ENCODE measurements around the gene ENTR1.

Gene ENTR1

GRCh38 chr9:136454026-136454796, 43.8 kb upstream of the ENTR1 start:
- TF ChIP-seq CTCF (IDR thresholded peaks at IDR 0.05; ENCODE audit: low read depth, low read length, missing control alignments) = no peak
- no peak for DNase-seq (ENCODE audit: low read depth)
- no peak overlapping the region for H3K4me3 ChIP-seq (ENCODE audit: low read depth, low read length)

GRCh38 chr9:136453326-136453725, 42.9 kb upstream of the ENTR1 start:
- no peak for DNase-seq (ENCODE audit: low read depth)
- H3K4me3 ChIP-seq (ENCODE audit: low read depth, low read length) = no peak overlapping the region
- no peak for TF ChIP-seq CTCF (IDR thresholded peaks at IDR 0.05; ENCODE audit: low read depth, low read length, missing control alignments)

- TF ChIP-seq CTCF (IDR thresholded peaks at IDR 0.05; ENCODE audit: low read depth, low read length, missing control alignments) = no peak
- no peak for DNase-seq (ENCODE audit: low read depth)
- H3K4me3 ChIP-seq (ENCODE audit: low read depth, low read length) = no peak overlapping the region
These were observed 40.9 kb upstream of the ENTR1 start for GRCh38 chr9:136451221-136451877.

GRCh38 chr9:136448655-136449054, 38.2 kb upstream of the ENTR1 start:
- no peak for DNase-seq (ENCODE audit: low read depth)
- no peak for TF ChIP-seq CTCF (IDR thresholded peaks at IDR 0.05; ENCODE audit: low read depth, low read length, missing control alignments)
- no peak overlapping the region for H3K4me3 ChIP-seq (ENCODE audit: low read depth, low read length)

- no peak for DNase-seq (ENCODE audit: low read depth)
- H3K4me3 ChIP-seq (ENCODE audit: low read depth, low read length) = no peak overlapping the region
- TF ChIP-seq CTCF (IDR thresholded peaks at IDR 0.05; ENCODE audit: low read depth, low read length, missing control alignments) = no peak
These were observed 36.9 kb upstream of the ENTR1 start for GRCh38 chr9:136447173-136447778.

GRCh38 chr9:136445799-136446198, 35.4 kb upstream of the ENTR1 start:
- no peak overlapping the region for H3K4me3 ChIP-seq (ENCODE audit: low read depth, low read length)
- DNase-seq (ENCODE audit: low read depth) = no peak
- no peak for TF ChIP-seq CTCF (IDR thresholded peaks at IDR 0.05; ENCODE audit: low read depth, low read length, missing control alignments)

Data from GM12864 (cell line).